Measurements from ENCODE around the gene PRKAG1. TPM values are rescaled to one million over a fixed set of nuclear protein-coding genes. Genes with fewer than 3 reads are reported as not detected.
A peak's percentile ranks its signal among the peaks of the same experiment; 100 is the strongest.

PRKAG1 gene
- total and polyA plus RNA-seq, 2 donors from 2014 or later: 57.1 to 58.4 TPM

DNA sequence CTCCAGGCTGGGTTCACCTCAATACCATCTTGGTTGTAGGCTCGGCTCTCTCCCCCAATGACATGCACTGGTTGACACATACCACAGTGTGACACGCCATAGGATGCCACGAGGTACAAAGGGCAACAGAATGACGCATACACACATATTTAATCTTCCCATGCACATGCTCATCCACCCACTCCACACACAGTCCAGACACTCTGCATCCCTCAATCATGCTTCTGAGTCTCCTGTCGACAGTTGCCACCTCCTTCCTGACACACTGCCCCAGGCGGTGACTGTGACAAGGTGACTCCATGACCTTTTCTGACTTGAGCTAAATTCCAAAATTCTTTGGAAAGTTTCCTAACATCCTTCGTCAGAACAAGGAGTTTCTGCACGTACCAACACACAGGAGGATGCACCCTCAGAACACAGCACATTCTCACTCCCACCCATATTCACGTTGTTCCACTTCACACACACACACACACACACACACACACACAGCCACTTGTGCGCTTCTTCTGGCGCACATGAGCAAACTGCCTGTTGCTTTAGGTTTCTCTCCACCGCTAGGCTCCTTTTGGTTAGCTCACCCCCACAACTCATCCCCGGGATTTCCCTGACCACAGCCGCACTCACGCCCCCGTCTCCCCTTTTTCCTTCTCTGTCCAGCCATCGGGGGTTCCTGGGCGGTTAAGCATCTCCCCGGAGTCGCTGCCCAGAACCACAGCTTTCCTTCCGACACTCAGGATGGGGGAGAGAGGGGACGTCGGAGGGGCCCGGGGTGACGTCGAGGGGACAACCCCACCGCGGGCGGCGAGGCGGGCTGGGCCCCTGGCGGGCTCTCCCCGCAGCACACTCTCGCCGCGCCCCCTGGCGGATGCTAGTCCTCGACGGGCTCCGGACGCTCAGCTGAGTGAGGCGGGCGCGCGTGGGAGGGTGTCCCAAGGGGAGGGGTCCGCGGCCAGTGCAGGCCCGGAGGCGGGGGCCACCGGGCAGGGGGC is 41.0 kb downstream of the PRKAG1 start:
- FAIRE-seq: no peak
- intact Hi-C loops (cut with DNase I): no loop called here

DNA sequence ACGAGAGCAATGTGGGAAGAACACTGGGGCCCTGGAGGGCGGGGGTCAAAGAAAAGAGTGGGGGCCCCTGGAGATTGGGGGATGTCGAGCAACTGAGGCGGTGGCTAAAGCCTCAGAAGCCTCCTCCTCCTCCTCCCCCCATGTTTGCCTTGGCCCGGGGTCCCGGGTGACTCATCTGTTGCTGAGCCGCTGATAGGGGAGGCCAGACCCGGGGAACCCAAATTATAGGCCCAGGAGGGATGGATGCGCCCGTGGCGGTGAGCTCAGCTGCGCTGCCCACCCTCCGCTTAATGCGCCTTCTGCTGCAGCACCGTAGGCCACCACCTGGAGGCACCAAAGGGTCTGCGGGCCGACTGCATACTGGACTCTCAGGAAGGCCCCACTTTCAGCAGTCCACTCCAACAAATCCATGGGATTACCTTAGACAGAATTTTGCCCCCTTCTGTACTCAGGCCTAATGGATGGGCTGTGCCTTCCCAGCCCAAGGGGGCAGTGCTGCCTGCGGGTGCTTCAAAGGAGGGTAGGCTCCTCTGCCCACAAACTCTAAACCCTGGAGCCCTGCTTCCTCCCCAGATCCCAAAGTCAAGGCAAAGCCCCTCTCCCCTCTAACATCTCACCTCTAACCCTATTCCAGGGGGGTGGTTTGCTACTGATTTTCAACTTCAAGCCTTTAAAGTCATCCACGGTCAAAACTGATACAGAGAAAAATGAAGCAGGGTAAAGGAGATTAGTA is 44.5 kb downstream of the PRKAG1 start:
- Histone ChIP-seq H3K36me3 (ENCODE audit: control insufficient read depth in 2 of 3, insufficient read depth in 3 of 3, low read length in 3 of 3) (no peaks in the 10 kb centered on the region), H3K9me3 (ENCODE audit: control insufficient read depth in 2 of 3, insufficient read depth in 1 of 3, low read length in 3 of 3) (no peaks in the 10 kb centered on the region), H3K9ac (ENCODE audit: low read length in 3 of 3) (no peak overlapping the region), H3K4me1 (ENCODE audit: control insufficient read depth in 2 of 3, insufficient read depth in 2 of 3, low read depth in 1 of 3, low read length in 3 of 3) (peaks cover 2 to 21% (median 5%) of the 10 kb centered on the region in 3 donors), H3K27ac (ENCODE audit: low read depth in 2 of 2, low read length in 2 of 2) (no peak overlapping the region), H3K4me3 (ENCODE audit: low read length in 3 of 3) (no peak overlapping the region), H3K27me3 (ENCODE audit: control insufficient read depth, insufficient read depth, low read length) (peaks cover 55% of the 10 kb centered on the region)
- TF ChIP-seq, protein P1, sequence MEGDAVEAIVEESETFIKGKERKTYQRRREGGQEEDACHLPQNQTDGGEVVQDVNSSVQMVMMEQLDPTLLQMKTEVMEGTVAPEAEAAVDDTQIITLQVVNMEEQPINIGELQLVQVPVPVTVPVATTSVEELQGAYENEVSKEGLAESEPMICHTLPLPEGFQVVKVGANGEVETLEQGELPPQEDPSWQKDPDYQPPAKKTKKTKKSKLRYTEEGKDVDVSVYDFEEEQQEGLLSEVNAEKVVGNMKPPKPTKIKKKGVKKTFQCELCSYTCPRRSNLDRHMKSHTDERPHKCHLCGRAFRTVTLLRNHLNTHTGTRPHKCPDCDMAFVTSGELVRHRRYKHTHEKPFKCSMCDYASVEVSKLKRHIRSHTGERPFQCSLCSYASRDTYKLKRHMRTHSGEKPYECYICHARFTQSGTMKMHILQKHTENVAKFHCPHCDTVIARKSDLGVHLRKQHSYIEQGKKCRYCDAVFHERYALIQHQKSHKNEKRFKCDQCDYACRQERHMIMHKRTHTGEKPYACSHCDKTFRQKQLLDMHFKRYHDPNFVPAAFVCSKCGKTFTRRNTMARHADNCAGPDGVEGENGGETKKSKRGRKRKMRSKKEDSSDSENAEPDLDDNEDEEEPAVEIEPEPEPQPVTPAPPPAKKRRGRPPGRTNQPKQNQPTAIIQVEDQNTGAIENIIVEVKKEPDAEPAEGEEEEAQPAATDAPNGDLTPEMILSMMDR (IDR thresholded peaks at IDR 0.05; ENCODE audit: borderline replicate concordance, extremely low read depth, insufficient read depth): peak; percentile 48
- FAIRE-seq: no peak
- peak in 4 of 5 donors; percentile 43 to 75 (median 66) for DNase-seq
- intact Hi-C loops (cut with DNase I): no loop called here

More for the DNA sequence above, 41.0 kb downstream of the PRKAG1 start:
- H3K9me3 ChIP-seq (ENCODE audit: control insufficient read depth in 2 of 3, insufficient read depth in 1 of 3, low read length in 3 of 3): no peaks in the 10 kb centered on the region
- H3K9ac ChIP-seq (ENCODE audit: low read length in 3 of 3): no peak overlapping the region
- peaks cover 0 to 32% (median 17%) of the 10 kb centered on the region in 3 donors for H3K4me1 ChIP-seq (ENCODE audit: control insufficient read depth in 2 of 3, insufficient read depth in 2 of 3, low read depth in 1 of 3, low read length in 3 of 3)
- DNase-seq: peak in 4 of 5 donors; percentile 69 to 87 (median 76)
- TF ChIP-seq, protein P1 (IDR thresholded peaks at IDR 0.05; ENCODE audit: borderline replicate concordance, extremely low read depth, insufficient read depth): peak; percentile 69
- no peak overlapping the region for H3K4me3 ChIP-seq (ENCODE audit: low read length in 3 of 3)
- H3K27ac ChIP-seq (ENCODE audit: low read depth in 2 of 2, low read length in 2 of 2): no peak overlapping the region
- no peaks in the 10 kb centered on the region for H3K36me3 ChIP-seq (ENCODE audit: control insufficient read depth in 2 of 3, insufficient read depth in 3 of 3, low read length in 3 of 3)
- H3K27me3 ChIP-seq (ENCODE audit: control insufficient read depth, insufficient read depth, low read length): peaks cover 62% of the 10 kb centered on the region

DNA sequence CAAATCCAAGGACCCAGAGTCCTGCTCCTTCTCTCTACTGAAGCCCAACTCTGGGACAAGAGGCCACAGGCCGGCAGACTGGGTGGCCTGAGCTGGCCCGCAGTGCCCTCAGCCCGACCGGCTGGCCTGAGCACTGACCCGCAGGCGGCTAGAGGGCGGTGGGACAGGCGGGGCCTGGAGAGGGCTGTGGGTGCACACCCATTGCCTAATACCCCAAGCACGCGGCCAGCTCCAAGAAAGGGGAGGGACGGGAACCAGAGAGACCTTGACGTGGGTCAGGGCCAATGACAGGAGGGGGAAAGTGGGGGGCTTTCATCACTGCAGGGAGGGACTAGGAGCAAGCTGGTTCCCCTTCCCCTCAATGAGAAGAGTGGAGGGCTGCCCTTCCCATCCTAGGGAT is 45.0 kb downstream of the PRKAG1 start:
- DNase-seq: peak in 1 of 5 donors; percentile 89
- H3K4me1 ChIP-seq (ENCODE audit: control insufficient read depth in 2 of 3, insufficient read depth in 2 of 3, low read depth in 1 of 3, low read length in 3 of 3): peaks cover 0 to 15% (median 2%) of the 10 kb centered on the region in 3 donors
- TF ChIP-seq, protein P1 (IDR thresholded peaks at IDR 0.05; ENCODE audit: borderline replicate concordance, extremely low read depth, insufficient read depth): no peak
- H3K27ac ChIP-seq (ENCODE audit: low read depth in 2 of 2, low read length in 2 of 2): no peak overlapping the region
- no peaks in the 10 kb centered on the region for H3K9me3 ChIP-seq (ENCODE audit: control insufficient read depth in 2 of 3, insufficient read depth in 1 of 3, low read length in 3 of 3)
- H3K27me3 ChIP-seq (ENCODE audit: control insufficient read depth, insufficient read depth, low read length): peaks cover 49% of the 10 kb centered on the region
- H3K36me3 ChIP-seq (ENCODE audit: control insufficient read depth in 2 of 3, insufficient read depth in 3 of 3, low read length in 3 of 3): no peaks in the 10 kb centered on the region
- H3K4me3 ChIP-seq (ENCODE audit: low read length in 3 of 3): no peak overlapping the region
- H3K9ac ChIP-seq (ENCODE audit: low read length in 3 of 3): no peak overlapping the region
- intact Hi-C loops (cut with DNase I): no loop called here
- FAIRE-seq: no peak
